CD4-positive, alpha-beta T cell (primary cell): ENCODE data around the gene FKBP15. TPM values are rescaled to one million over a fixed set of nuclear protein-coding genes. Genes with fewer than 3 reads are reported as not detected.
A peak's percentile ranks its signal among the peaks of the same experiment; 100 is the strongest.

Experiments
- ATAC-seq: fragments of 200-7000 bp; cut with Tn5 transposase; one replicate; pipeline ENCODE4 v1.10.0; 2022; ENCODE audit warnings: mild to moderate bottlenecking; ENCODE audit not compliant: poor library complexity
- CTCF ChIA-PET: fragments of 350-600 bp; sonication (Branson Sonifier 250); formaldehyde crosslinking; loops from one replicate; lab custom pipeline; 2021; ENCODE audit warnings: antibody characterized with exemption, inconsistent platforms; lab: Charles Lee
- POLR2A ChIA-PET: fragments of 350-600 bp; sonication (Branson Sonifier 250); formaldehyde crosslinking; loops from one replicate; lab custom pipeline; 2021; ENCODE audit warnings: antibody characterized with exemption, inconsistent platforms; lab: Charles Lee
- DNase-seq, 14 experiments: peaks; one replicate each; pipeline ENCODE4 v3.0.0-alpha.2; 2013 to 2020; ENCODE audit warnings: mixed read lengths in 2 of 14
- H3K27ac ChIP-seq, 2 donors: one replicate each; pipeline versions ENCODE4 v1.5.1 to v1.7.0; 2013; ENCODE audit warnings: low read length in 2 of 2, low read depth in 1 of 2, mild to moderate bottlenecking in 1 of 2
- H3K27me3 ChIP-seq, 2 experiments: 1 replicate in 1 of 2; 2 replicates in 1 of 2; pipeline versions ENCODE4 v1.6.1 to v1.7.0; 2013; ENCODE audit warnings: low read length in 2 of 2, control low read depth in 1 of 2, mild to moderate bottlenecking in 1 of 2, moderate library complexity in 1 of 2; ENCODE audit not compliant: insufficient read depth in 2 of 2, control insufficient read depth in 1 of 2
- H3K36me3 ChIP-seq: one replicate; pipeline ENCODE4 v1.6.1; 2013; ENCODE audit warnings: low read length, control low read depth; ENCODE audit not compliant: insufficient read depth
- H3K4me1 ChIP-seq: one replicate; pipeline ENCODE4 v1.6.1; 2013; ENCODE audit warnings: low read length, control low read depth; ENCODE audit not compliant: insufficient read depth
- H3K4me3 ChIP-seq: one replicate; pipeline ENCODE4 v1.5.1; 2013; ENCODE audit warnings: mild to moderate bottlenecking, low read length, moderate library complexity
- H3K9me3 ChIP-seq, 2 experiments: 1 replicate in 1 of 2; 2 replicates in 1 of 2; pipeline versions ENCODE4 v1.6.1 to v1.7.0; 2013; ENCODE audit warnings: low read length in 2 of 2, mild to moderate bottlenecking in 2 of 2, control low read depth in 1 of 2, moderate library complexity in 1 of 2; ENCODE audit not compliant: control insufficient read depth in 1 of 2, insufficient read depth in 1 of 2
- H3K27ac Mint-ChIP-seq: one replicate; pipeline ENCODE4 v1.8.0; 2020; ENCODE audit warnings: mixed read lengths
- H3K27me3 Mint-ChIP-seq: one replicate; pipeline ENCODE4 v1.8.0; 2021; ENCODE audit warnings: mixed read lengths
- H3K36me3 Mint-ChIP-seq: one replicate; pipeline ENCODE4 v1.8.0; 2021; ENCODE audit warnings: low read depth, mixed read lengths
- H3K4me1 Mint-ChIP-seq: one replicate; pipeline ENCODE4 v1.8.0; 2021; ENCODE audit warnings: low read depth, mixed read lengths
- H3K4me3 Mint-ChIP-seq: one replicate; pipeline ENCODE4 v1.8.0; 2020; ENCODE audit warnings: mild to moderate bottlenecking, mixed read lengths
- H3K9me3 Mint-ChIP-seq: one replicate; pipeline ENCODE4 v1.8.0; 2020; ENCODE audit warnings: mixed read lengths
- intact Hi-C, 2 experiments: fragments of 100-400 bp; cut with DNase I in 1 of 2; cut with micrococcal nuclease in 1 of 2; formaldehyde crosslinking; loops; one replicate each; pipeline versions ENCODE4 v1.15.1 to v1.9.0; 2023 to 2025; cut with DNase I, micrococcal nuclease
- total RNA-seq, 174 experiments: library from RNA in 2 of 174; stranded (reverse) in 2 of 174; gene quantifications; one replicate each; pipeline ENCODE4 v1.2.3 and lab custom pipeline; 2021 to 2026
- TF ChIP-seq, protein P1 (sequence below): fragments of 200-600 bp; IDR thresholded peaks from one replicate; pipeline ENCODE4 v1.8.0; 2022; ENCODE audit warnings: antibody characterized with exemption, mild to moderate bottlenecking

Gene FKBP15
- total RNA-seq, 2 experiments from 2014 or later: 11.9 to 14.2 TPM

DNA sequence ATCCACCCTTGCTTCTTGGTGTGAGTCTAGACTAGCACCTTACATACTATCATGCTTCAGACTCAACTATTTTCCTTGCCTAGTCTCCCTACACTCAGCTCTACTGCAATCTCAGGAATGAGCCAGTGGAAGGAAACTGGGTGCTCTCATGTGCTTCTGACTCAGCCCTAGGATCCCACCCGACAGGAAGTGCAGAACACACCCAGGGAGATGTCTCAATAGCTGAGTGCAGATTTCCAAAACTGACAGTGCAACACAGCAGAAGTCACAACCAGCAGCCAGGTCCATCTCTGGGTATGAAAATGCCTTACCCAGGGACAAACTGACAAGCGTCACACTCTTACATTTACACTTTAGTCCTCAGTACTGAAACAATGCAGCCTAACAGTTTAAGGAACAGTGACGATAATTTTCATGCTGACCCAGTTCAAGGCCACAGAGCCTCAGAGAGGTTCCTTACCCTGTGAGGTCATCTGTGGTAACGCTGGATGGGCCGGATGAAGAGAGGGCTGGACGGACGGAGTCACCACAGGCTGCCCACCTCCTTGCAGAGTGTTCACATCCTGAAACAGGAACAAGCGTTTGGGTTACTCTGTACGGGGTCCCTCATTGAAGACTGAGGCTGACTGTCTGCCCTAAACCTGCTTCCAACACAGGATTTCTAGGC, 33.0 kb downstream of the FKBP15 start:
- Histone ChIP-seq H3K36me3 (peaks cover 82% of the 10 kb centered on the region), H3K27ac (no peak overlapping the region), H3K4me1 (no peaks in the 10 kb centered on the region), H3K4me3 (no peak overlapping the region), H3K27me3 (no peaks in the 10 kb centered on the region), H3K9me3 (no peaks in the 10 kb centered on the region)
- TF ChIP-seq, protein P1, sequence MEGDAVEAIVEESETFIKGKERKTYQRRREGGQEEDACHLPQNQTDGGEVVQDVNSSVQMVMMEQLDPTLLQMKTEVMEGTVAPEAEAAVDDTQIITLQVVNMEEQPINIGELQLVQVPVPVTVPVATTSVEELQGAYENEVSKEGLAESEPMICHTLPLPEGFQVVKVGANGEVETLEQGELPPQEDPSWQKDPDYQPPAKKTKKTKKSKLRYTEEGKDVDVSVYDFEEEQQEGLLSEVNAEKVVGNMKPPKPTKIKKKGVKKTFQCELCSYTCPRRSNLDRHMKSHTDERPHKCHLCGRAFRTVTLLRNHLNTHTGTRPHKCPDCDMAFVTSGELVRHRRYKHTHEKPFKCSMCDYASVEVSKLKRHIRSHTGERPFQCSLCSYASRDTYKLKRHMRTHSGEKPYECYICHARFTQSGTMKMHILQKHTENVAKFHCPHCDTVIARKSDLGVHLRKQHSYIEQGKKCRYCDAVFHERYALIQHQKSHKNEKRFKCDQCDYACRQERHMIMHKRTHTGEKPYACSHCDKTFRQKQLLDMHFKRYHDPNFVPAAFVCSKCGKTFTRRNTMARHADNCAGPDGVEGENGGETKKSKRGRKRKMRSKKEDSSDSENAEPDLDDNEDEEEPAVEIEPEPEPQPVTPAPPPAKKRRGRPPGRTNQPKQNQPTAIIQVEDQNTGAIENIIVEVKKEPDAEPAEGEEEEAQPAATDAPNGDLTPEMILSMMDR: no peak
- H3K36me3 Mint-ChIP-seq: peaks cover 90% of the 10 kb centered on the region
- ChIA-PET POLR2A (no interaction called here), CTCF (no interaction called here)
- intact Hi-C loops: no loop called here
- H3K4me3 Mint-ChIP-seq: no peak overlapping the region
- no peaks in the 10 kb centered on the region for H3K27me3 Mint-ChIP-seq
- H3K27ac Mint-ChIP-seq: no peak overlapping the region
- H3K4me1 Mint-ChIP-seq: no peaks in the 10 kb centered on the region
- ATAC-seq (no peak), DNase-seq (peak in 3 of 14 experiments; percentile 18 to 74 (median 64))
- no peaks in the 10 kb centered on the region for H3K9me3 Mint-ChIP-seq

DNA sequence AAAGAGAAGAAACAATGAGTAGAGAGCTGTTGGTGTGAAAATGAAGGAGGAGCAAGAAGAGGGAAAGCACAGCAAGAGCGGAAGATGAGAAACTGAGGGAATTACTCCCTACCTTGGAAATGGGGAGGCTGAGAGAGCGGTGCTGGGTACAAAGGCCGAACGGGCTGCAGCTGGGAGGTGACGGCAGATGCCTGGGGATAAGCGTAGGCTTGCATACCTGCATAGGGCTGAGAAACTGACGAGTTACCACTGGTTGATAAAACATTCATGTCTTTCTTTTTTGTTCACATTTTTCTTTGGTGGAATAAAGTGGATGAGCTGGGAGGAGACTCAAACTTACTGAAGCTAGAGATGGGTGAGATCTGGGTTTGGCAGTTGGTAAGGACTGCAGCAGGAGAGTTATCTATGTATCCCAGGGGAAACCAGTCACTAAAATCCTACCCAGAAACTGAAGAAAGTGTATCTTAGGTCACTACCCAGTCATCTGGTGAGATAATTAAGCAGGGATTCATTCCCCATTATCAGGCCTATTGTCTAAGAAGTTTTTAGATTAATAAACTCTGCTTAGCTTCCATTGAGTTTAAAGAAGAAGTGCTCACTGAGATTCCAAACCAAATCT, 34.8 kb downstream of the FKBP15 start:
- POLR2A ChIA-PET: no interaction called here
- H3K36me3 Mint-ChIP-seq: peaks cover 91% of the 10 kb centered on the region
- Histone ChIP-seq H3K9me3 (no peaks in the 10 kb centered on the region), H3K27ac (no peak overlapping the region), H3K27me3 (no peaks in the 10 kb centered on the region), H3K36me3 (peaks cover 88% of the 10 kb centered on the region), H3K4me1 (no peaks in the 10 kb centered on the region), H3K4me3 (no peak overlapping the region)
- H3K27me3 Mint-ChIP-seq: no peaks in the 10 kb centered on the region
- TF ChIP-seq, protein P1: no peak
- no peaks in the 10 kb centered on the region for H3K4me1 Mint-ChIP-seq
- CTCF ChIA-PET: interaction anchor here (1.1 kb wide), 1 partner anchor 12 kb away, joined by 4 read pairs; no protein-coding TSS in a partner anchor
- no peak overlapping the region for H3K27ac Mint-ChIP-seq
- ATAC-seq (no peak), DNase-seq (no peak)
- H3K9me3 Mint-ChIP-seq: no peaks in the 10 kb centered on the region
- intact Hi-C loops: no loop called here
- H3K4me3 Mint-ChIP-seq: no peak overlapping the region

- Mint-ChIP-seq H3K36me3 (peaks cover 94% of the 10 kb centered on the region), H3K27ac (no peak overlapping the region), H3K4me3 (no peak overlapping the region), H3K4me1 (no peaks in the 10 kb centered on the region), H3K9me3 (no peaks in the 10 kb centered on the region), H3K27me3 (no peaks in the 10 kb centered on the region)
- ChIA-PET CTCF (no interaction called here), POLR2A (interaction anchor here (0.7 kb wide), 1 partner anchor 317 kb away, joined by 3 read pairs; no protein-coding TSS in a partner anchor)
- no peaks in the 10 kb centered on the region for H3K27me3 ChIP-seq
- DNase-seq: no peak
- intact Hi-C loops: no loop called here
- TF ChIP-seq, protein P1: no peak
- no peaks in the 10 kb centered on the region for H3K4me1 ChIP-seq
- H3K27ac ChIP-seq: no peak overlapping the region
- peaks cover 87% of the 10 kb centered on the region for H3K36me3 ChIP-seq
- no peak overlapping the region for H3K4me3 ChIP-seq
- no peaks in the 10 kb centered on the region for H3K9me3 ChIP-seq
- no peak for ATAC-seq
Observed at GRCh38 chr9:113185271-113185670, 35.8 kb downstream of the FKBP15 start.
